Uterus (tissue), 2 donors: ENCODE data around the gene C11orf91.

Source experiments
- POLR2A ChIP-seq, 2 donors: fragments of 450-650 bp; IDR thresholded peaks; one replicate each; pipeline ENCODE4 v1.6.1; 2016; ENCODE audit warnings: antibody characterized with exemption in 2 of 2, mild to moderate bottlenecking in 1 of 2, moderate library complexity in 1 of 2
- TF ChIP-seq, protein P1 (sequence below), 4 experiments: fragments of 200-600 bp in 2 of 4; fragments of 450-650 bp in 2 of 4; sonication (generic) in 2 of 4; IDR thresholded peaks; one replicate each; pipeline ENCODE4 v1.5.1; 2016 to 2019; ENCODE audit warnings: antibody characterized with exemption in 4 of 4, mild to moderate bottlenecking in 2 of 4, moderate library complexity in 1 of 4

DNA sequence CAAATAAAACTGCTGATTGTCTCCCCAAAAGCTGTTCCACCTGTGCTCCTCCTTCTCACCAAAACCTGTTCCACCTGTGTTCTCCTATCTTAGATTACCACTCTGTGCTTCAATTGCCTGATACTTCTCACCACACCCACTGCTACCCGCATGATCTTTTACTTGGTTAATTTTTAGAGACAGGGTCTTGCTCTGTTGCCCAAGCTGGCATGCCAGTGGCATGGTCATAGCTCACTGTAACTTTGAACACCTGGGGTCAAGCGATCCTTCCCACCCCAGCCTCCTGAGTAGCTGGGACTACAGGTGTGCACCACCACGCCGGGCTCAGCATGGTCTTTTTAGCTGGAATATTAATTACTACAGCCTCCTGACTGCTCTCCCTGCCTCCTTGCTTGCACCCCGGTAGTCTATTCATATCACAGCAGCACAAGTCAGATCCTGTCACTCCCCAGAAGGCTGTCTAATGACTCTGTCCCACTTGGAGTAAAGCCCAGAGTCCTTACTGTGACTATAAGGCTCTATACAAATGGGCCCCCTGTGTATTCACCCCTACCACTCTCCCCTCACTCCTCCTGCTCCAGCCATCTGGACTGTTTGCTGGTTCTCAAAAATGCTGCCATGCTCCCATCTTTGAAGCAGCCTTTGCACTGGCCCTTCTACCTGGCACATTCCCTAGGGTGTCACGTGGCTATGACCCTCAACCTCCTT, 3.5 kb downstream of the C11orf91 start:
- TF ChIP-seq, protein P1, sequence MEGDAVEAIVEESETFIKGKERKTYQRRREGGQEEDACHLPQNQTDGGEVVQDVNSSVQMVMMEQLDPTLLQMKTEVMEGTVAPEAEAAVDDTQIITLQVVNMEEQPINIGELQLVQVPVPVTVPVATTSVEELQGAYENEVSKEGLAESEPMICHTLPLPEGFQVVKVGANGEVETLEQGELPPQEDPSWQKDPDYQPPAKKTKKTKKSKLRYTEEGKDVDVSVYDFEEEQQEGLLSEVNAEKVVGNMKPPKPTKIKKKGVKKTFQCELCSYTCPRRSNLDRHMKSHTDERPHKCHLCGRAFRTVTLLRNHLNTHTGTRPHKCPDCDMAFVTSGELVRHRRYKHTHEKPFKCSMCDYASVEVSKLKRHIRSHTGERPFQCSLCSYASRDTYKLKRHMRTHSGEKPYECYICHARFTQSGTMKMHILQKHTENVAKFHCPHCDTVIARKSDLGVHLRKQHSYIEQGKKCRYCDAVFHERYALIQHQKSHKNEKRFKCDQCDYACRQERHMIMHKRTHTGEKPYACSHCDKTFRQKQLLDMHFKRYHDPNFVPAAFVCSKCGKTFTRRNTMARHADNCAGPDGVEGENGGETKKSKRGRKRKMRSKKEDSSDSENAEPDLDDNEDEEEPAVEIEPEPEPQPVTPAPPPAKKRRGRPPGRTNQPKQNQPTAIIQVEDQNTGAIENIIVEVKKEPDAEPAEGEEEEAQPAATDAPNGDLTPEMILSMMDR (IDR thresholded peaks at IDR 0.05) = no peak
- no peak for TF ChIP-seq POLR2A (IDR thresholded peaks at IDR 0.05)
